ENCODE data around the gene SMG6.

The SMG6 gene

DNA sequence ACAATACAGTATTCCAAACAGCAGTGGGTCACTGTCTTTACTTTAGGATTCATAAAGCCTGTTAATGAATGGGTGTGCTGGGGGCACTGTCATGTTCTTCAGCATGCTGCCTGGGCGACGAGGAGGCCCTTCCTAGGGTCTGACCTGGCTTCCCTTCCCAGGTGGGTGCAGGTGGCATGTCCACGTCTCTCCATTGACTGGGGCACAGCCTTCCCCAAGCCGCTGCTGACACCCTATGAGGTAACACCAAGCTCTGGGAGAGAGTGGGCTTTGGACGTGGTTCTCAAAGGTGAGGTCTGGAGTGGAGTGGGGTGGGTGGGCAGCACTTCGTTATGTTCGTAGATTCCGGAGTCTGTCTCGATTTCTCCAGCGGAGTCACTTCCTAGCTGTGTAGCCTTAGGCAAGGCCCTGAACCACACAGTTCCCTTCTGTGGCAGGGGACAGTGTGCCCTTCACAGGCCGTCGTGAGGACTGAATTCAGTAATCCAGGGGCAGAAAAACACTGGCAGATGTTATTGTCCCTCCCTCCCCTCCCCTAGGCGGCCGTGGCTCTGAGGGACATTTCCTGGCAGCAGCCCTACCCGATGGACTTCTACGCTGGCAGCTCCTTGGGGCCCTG lies 262.5 kb downstream of the SMG6 start:
- no peak for DNase-seq

DNA sequence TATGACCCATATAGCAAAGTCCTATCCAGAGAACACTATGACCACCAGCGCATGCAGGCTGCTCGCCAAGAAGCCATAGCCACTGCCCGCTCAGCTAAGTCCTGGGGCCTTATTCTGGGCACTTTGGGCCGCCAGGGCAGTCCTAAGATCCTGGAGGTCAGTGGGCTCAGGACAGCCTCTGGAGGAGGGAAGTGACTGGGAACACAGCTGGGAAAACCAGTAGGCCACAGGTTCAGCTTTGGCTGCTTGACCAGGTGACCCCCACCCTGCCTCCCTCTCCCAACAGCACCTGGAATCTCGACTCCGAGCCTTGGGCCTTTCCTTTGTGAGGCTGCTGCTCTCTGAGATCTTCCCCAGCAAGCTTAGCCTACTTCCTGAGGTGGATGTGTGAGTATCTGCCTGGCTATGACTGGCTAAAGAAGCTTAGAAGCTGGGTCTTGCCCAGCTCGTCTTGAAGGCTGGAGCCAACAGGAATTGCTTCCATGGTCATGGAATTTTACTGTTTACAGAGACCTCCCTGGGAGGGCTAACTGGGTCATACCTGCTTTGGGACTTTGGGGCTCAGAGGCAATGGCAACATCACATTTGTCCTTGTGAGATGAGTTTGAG lies 263.3 kb downstream of the SMG6 start:
- DNase-seq: no peak

DNA sequence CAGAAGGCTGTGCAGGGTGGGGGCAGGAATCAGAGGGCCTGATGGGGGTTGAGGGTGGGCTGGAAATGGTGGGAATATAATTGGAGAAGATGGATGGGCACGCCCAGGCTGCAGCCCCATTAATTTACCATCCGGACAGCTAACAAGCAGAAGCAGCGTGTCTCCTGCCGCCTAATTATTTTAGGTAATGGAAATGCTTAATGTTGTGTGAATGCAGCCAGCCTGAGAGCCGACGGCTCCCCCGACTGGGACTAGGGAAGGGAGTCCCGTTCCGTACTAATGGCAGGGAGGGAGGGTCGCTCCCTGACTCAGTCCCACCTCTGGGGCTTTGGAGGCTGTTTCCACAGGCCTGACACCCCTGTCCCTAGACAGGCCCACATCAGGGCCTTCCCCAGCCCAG lies 266.4 kb downstream of the SMG6 start:
- DNase-seq: no peak

DNA sequence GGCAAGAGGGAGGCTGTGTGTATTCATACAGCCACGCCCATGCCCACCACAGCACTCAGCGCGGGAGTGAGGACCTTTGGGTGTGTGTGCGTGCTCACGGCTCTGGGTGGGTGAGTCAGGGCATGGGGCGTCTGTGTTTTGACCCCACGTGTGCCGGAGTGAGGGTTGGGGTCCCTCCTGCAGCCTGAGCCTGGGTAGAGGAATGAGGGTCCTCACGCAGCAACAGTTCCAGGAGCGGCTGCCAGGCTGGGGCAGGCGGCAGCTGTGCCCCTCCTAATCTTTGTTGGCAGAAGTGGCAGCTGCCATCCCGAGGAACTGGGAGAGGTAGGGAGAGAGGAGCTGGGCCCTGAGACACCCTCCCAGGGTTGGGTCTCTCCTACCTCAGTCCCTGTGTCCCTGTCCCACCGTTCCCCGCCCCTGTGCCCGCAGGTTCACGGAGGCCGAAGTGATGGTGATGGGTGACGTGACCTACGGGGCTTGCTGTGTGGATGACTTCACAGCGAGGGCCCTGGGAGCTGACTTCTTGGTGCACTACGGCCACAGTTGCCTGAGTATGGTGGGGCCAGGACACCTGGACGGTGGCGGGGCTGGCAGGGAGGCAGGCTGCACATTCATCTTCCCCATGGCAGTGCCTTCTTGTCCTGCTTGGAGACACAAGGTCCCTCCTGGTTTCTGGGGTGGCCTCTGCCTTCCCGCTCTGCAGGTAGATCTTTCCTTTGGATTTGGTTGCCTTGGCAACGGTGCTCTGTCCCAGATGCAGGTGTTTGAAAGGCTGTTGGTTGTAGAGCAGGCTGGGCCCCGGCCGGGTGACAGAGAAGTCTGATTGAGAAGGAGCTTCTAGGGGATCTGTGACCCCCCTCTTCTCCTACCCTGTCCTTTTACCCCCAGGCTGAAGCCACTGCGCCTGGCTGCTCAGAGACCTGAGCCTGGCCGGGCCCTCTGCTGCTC lies 267.8 kb downstream of the SMG6 start:
- DNase-seq: no peak

DNA sequence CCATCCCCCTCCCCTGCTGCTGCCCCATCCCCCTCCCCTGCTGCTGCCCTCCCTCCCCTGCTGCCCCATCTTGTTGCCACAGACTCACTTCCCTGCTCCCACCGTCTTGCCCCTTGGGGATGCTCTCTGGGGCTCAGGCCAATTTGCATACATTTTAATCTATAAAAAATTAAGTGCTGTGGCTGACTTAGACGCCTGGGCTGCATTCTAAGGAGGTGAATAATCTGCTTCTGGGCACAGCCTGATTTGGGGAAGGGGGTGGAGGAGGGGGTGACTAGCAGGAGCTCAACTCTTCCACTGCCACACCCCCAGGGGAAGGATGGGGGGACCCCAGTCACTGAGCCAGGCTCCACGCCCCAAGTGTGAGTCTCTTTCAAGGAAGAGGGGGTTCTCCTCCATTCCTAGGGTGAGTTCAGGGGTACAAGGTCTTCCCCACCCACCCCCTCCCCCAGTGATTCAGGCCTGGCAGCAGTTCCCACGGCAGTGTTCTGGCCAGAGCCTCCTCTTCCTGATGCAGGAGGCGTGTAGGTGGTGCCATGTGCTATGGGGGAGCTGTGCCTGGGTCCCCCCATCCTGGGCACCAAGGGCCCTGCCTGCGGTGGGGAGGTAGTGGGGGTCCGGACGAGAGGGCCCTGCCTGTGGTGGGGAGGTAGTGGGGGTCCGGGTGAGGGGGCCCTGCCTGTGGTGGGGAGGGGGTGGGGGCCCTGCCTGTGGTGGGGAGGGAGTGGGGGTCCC lies 268.6 kb downstream of the SMG6 start:
- DNase-seq: no peak

DNA sequence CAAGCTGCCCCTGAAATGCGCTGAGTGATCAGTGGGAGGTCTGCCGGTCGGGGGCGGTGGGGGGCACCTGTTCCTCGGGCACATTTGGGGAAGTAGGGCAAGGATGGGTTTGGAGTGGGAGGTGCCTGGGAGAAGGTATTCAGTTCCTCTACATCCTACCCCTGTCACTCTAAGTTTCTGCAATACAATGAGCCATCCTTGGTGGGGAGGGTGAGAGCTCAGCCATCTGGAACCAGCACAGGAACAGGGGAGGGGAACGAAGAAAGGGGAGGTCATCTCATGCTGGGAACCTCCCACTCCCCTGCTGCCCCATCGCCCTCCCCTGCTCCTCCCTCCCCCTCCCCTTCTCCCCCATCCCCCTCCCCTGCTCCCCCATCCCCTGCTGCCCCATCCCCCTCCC lies 269.4 kb downstream of the SMG6 start:
- DNase-seq: no peak

DNA sequence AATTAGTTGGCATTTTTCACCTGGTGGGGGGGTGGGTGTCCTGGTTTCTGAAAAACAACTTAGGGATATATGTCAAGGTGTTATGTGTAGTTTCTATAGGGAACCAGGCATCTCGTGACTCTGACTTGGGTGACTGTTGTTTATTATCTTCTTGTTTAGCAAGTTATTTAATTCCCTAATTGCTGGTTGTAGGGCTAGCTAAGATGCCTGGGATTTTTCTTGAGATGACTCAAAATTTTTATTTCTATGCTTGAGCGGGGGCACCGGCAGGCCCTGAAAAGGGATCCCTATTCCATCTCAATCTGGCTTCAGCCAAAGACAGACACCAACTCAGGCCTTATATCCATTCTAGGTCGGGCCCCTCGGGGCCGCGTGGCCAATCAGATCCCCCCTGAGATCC lies 270.4 kb downstream of the SMG6 start:
- no peak for DNase-seq

DNA sequence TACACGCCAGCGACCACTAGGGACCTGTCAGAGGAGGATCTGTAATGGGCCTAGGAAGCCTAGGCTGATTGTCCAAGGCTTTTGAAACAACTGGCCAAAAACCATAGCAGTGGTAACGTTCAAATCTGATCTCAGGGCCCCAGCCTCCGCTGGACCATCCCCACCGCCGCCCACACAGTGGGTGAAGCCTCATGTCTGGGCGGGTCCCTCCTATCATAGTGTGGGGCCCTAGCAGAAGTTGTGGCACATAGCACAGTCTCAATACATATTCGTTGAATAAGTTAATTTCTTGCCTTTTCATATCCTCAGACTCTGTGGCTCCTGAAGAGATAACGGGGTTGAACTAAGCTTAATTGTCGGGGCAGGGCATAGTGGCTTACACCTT lies 272.8 kb downstream of the SMG6 start:
- DNase-seq: no peak

DNA sequence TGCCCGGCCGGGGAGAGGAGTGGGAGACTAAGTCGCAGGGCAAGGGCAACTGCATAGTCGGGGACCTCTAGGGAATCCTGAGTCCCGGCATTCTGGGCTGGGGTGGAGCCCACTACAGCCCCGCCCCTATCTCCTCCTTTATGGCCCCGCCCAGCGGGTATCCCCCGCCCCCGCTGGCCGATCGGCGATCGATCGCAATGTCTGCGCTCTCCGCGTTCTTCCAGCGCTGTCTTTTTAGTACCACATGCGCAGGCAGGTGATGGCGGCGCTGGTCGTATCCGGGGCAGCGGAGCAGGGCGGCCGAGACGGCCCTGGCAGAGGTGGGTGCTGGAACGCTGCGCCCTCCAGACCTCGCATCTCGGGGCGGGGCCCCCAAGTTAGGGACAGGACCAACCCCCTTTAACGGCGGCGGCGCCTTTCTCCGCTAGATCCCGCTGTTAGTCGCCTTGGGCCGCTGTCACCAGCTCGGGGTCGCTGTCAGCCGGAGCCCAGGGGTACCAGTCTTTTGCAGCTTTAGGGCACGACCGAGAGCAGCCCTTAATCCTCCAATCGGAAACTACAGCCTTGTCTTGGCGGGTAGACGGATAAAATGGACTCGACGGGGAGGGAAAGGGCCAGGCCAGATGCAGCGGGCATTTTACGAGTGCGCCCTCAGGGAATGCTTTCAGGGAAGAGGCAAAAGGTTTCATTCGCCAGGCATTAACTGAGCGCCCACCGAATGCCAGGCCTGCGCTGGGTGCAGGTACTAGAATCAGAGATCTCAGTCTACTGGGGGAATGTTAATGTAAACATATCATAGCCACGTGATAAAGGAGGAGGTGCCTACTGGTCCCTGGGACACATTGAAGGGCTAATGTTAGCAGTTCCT lies 273.4 kb downstream of the SMG6 start, which contains the start of gene DPH1:
Gene DPH1 (plus strand): TSS at position 243 of the 868 bp plus-strand sequence. CDS start 17 bp downstream, at position 260.
- DNase-seq: no peak

DNA sequence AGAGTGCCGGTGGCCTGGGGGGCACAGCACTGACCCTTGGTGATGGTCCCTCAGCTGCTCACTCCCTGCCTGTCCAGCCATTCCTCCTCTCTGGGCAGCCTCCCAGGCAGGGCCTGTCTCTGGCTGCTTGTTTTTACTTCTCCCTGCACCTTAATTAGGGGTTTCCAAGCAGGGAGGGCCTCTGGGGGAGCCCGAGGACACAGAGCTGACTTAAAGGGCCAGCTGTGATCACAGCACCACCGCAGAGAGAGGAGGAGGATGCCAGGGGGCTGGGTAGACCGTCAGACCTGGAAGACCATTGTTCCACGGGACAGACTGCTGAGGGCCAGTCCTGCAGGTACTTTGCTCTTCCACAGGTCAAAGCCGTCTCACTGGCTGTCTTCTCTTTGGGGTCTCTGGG lies 274.8 kb downstream of the SMG6 start:
- no peak for DNase-seq

DNA sequence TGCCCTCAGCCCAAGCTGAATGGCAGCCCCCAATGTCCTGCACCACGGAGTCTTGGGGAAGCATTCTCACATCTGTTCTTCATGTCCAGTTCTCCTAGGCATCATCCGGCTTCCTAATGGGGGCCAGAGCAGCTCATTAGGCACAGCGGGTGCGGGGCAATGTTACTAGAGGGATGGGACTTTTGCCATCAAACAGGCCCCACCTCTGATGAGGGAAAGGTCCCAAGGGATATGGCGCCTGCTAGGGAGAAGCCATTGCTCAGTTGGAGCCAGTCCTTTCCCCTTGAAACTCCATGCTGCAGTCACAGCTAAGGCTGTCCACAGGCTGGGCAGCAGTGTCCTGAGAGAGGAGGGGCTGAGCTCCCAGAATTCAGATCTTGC lies 275.4 kb downstream of the SMG6 start:
- no peak for DNase-seq

DNA sequence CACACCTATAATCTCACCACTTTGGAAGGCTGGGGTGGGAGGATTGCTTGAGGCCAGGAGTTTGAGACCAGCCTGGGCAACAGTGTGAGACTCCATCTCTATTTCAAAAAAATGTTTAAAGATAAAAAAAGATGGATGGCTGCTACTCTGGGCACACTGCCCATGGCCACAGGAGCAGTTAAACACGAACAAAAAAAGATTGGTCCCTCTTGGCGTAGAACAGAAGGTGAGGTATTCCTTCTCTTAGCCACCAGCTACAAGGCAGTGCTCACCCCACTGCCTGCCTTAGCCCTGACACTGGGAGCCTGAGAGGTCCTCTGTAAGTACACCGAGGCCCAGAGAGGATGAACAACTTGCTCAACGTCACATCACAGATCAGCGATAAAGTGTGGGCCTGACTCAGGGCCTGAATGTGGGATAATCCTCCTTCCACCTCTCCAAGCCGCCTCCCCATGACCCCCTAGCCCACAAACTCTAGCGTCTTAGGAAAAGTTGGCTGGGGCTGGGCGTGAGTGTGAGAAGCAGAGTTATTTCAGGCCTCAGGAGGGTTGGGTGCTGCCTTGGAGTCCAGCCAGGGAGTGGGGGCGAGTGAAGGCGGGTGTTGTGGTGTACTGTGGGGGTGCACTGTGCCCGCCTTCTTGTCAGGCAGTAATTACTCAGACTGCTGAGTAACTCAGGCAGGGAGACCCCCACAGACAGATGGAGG lies 275.9 kb downstream of the SMG6 start:
- DNase-seq: no peak

DNA sequence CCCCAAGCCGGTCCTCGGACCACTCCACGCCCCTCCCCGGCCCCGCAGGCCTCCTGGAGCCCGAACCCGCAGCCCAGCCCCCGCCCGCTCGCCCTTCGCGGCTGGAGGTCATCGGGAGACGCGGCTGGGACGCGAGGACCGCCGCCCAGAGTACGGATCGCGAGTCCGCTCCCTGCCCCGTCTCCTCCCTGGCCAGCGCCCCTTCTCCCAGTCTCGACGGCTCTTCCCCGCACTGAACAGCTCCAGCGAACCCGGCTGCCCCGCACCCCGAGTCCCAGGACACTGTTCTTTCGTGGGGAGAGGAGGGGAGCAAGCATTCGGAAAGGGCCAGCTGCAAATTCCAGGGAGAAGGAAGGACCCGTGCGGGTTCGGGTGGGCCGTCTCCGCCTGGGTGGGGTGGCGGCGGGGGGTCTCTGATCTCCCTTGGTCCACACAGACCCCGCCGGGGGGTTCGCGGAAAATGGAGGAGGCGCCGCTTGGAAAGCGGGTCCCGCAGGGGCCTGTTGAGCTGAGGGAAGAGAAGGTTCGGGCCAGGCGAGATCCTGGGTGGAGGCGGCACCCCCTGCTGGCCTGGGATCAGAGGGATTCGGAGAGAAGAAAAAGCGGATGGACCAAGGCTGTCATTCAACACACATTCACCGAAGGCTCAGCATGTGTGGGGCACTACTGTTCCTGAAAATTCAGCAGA lies 277.8 kb downstream of the SMG6 start:
- no peak for DNase-seq

DNA sequence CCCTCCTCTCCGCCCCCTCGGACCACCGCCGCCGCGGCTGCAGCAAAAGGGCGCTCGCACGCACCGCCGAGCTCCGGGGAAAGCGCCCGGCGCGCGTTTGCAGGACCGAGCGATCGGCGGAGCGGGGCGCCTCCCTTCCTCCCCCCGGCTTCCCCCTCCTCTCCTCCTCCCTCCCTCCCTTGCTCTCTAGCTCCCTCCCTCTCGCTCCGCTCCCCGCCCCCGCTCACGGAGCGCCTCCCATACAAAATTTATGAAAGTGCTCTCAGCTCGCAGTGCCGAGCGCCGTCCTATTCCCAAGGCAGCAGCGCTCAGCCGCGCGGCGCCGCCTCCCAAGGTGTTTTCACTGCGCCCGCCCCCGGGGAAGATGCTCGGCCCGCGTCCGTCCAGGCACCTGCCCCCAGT lies 278.4 kb downstream of the SMG6 start, which contains the start of gene RTN4RL1:
Gene RTN4RL1 (minus strand): TSS at position 115 of the 402 bp plus-strand sequence. CDS start 469 bp downstream, outside the sequence.
- no peak for DNase-seq

DNA sequence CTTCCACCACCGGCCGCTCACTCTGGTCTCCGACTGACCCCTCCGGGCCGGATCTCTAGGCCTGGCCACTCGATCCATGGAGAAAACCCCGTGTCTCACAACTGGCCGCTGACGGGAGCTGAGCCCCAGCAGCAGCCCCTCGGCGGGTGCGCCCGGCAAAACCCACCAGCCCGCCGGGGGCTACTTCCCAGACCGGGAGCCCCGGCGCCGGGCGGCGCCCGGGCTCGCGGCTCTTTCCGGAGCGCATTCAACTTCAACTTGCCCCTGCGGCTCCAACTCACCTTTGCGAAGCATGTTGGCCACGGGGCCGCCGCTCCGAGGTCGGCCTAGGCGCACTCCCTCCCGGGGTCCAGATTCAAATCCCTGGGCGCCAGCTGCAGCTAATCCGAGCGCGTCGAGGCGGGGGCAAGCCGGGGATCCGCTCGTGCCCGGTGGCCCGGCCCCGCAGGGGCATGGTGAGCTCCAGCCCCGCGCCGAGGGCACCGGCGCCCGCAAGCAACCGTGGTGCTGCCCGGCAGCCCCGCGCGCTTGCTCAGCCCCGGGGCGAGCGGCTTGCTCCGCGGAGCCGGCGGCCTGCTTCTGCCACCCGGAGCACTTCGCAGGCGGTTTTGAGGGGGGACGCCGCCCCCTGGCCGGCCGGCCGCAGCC lies 278.9 kb downstream of the SMG6 start:
- no peak for DNase-seq

DNA sequence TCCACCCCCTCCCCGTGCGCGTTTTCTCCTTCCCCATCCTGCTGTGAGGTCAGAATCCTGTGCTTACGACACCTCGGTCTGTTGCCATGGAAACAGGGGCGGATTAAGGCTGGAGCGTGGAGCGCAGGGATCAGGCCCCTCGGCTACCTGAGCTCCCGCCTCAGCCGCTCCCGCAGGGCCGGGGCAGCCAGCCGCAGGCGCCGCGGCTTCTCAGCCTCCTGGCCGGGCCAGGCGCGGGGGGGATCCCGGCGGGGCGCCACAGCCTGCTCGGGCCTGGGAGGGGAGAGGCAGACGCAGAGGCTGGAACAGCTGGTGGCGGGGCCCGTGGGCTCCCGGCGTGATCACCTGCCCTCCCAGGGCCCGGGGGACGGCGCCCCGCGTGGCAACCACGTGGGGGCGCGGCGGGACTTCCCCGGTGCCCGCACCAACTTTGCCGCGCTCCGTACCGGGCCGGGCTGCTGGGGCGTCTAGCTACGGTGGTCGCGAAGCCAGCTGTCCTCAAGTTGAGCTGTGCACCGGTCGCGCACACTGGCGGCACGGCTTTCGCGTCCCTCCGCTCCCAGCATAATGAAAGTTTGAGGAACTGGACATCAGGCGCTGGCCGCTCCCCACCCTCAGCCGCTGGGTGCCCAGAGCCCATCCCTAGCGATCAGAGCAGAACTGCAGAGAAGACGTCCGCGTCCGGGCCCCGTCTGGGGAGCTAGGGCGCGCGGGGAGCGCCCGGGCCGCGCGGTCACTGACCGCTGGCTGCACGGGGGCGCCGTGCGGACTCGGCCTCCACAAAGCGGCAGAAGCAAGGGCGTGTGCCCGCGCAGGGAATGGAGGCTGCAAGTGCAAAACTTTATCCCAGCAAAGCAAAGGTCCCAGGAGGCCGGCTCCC lies 279.7 kb downstream of the SMG6 start:
- no peak for DNase-seq

DNA sequence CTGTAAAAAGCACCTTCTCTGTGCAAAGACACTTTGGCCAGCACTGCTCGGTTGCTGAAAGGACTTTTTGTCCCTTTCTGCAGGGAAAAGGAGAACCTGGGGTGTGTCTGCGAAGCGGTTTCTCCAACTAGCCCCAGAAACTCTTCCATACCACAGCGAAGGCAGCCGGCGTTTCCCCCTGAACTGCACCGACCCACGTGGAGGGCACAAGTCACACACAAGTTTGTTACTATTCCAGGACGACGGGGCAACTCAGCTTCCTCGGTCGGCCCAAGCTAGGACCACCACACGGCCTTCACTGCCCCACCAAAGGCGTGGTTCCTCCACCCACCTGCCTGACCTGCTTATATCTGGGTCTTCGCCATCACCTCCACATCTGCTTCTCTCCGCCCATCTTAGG lies 280.3 kb downstream of the SMG6 start:
- DNase-seq: no peak

DNA sequence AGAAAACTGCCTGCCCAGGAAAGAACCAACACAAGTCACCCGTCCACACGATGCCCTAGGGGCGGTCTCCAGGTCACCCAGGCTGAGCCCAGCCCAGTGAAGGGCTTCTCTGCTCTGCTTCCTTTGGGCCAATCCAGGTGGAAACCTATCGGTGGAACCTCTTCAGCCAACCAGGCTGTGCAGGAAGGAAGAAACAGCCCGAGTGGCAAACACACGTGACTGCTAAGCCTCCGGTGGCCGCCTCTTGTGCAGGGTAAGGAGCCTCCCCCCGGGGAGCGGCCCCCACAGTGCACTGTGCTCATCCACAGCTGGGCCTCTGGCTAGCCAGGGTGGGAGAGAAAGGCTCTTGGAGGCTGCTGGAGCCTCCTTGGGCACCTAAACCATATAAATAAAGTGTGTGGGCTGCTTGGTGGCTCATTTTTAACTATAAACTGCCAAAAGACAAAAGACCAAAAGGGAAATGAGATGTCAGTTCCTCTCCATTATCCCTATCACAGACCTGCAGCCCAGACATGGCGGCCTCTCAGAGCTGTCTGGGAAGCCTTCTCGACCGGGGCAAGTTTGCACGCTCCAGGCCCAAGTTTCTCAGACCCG lies 280.8 kb downstream of the SMG6 start:
- DNase-seq: no peak

DNA sequence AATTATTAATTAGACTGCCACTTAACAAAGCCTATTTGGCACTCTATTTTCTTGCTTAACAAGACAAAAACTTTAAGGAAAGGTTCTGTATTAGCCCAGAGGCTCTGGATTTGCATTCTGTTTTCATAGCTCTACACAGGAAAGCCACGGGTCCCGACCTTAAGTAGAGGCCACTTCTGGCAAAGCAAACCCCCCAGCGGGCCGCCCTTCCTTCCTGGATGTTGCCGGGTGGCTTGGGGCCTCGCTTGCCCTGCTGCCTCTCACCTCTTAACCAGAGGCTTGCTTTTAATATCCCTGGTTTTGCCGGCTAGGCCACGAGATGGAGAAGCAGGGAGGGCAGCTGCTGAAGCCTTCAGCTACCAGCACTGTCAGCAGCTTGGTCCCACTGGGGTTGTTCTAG lies 282.9 kb downstream of the SMG6 start:
- DNase-seq: no peak
